NB4 (cell line): ENCODE measurements around the gene CREB3L2.

Experiments
- MAX ChIP-seq: IDR thresholded peaks from 2 replicates; pipeline ENCODE4 v1.6.1; 2011; ENCODE audit warnings: low read depth, low read length
- POLR2A ChIP-seq: IDR thresholded peaks from 2 replicates; pipeline ENCODE4 v1.6.1; 2011; ENCODE audit warnings: mild to moderate bottlenecking; ENCODE audit not compliant: insufficient read length; ENCODE audit errors: extremely low read depth
- TF ChIP-seq, protein P1 (sequence below): IDR thresholded peaks from one replicate; pipeline ENCODE4 v1.5.1; 2012; ENCODE audit warnings: low read depth, low read length

GRCh38 chr7:137930581-137930980, 71.3 kb downstream of the CREB3L2 start:
- TF ChIP-seq, protein P1, sequence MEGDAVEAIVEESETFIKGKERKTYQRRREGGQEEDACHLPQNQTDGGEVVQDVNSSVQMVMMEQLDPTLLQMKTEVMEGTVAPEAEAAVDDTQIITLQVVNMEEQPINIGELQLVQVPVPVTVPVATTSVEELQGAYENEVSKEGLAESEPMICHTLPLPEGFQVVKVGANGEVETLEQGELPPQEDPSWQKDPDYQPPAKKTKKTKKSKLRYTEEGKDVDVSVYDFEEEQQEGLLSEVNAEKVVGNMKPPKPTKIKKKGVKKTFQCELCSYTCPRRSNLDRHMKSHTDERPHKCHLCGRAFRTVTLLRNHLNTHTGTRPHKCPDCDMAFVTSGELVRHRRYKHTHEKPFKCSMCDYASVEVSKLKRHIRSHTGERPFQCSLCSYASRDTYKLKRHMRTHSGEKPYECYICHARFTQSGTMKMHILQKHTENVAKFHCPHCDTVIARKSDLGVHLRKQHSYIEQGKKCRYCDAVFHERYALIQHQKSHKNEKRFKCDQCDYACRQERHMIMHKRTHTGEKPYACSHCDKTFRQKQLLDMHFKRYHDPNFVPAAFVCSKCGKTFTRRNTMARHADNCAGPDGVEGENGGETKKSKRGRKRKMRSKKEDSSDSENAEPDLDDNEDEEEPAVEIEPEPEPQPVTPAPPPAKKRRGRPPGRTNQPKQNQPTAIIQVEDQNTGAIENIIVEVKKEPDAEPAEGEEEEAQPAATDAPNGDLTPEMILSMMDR = no peak
- no peak for TF ChIP-seq MAX
- TF ChIP-seq POLR2A = no peak
